ENCODE measurements around the gene FAM13A.

The FAM13A gene

GRCh38 chr4:88792268-88792781, 264.7 kb downstream of the FAM13A start:
- no peak overlapping the region for H3K27ac ChIP-seq
- H3K4me3 ChIP-seq (ENCODE audit: low read depth in 1 of 2, low read length in 1 of 2), result no peak overlapping the region
- no peaks in the 10 kb centered on the region for H3K36me3 ChIP-seq
- no peaks in the 10 kb centered on the region for H3K4me1 ChIP-seq (ENCODE audit: control insufficient read depth in 1 of 2, insufficient read depth in 1 of 2, low read depth in 1 of 2, low read length in 1 of 2)
- H3K27me3 ChIP-seq, result no peaks in the 10 kb centered on the region
- TF ChIP-seq CTCF (IDR thresholded peaks at IDR 0.05), result no peak
- no peaks in the 10 kb centered on the region for H3K9me3 ChIP-seq

DNA sequence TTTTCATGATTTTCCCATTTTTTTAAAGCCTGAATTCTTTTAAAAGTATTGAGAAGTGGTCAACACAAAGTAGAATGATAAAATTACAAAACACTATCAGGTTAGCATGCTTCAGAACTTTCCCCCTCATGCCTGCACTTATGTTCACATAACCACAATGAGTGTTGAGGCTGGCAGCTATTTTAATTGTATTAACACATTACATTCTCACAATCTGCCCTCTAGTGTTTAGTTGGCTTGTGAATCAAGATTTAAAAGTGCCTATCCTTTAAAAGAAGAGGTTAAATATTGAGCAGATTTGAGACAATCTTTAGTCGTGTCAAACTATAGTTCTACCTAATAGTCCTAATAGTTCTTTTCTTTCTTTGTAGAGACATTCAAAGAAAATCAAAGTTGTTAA, 265.7 kb downstream of the FAM13A start:
- H3K9me3 ChIP-seq, result no peaks in the 10 kb centered on the region
- no peak overlapping the region for H3K4me3 ChIP-seq (ENCODE audit: low read depth in 1 of 2, low read length in 1 of 2)
- no peaks in the 10 kb centered on the region for H3K27me3 ChIP-seq
- no peaks in the 10 kb centered on the region for H3K4me1 ChIP-seq (ENCODE audit: control insufficient read depth in 1 of 2, insufficient read depth in 1 of 2, low read depth in 1 of 2, low read length in 1 of 2)
- no peaks in the 10 kb centered on the region for H3K36me3 ChIP-seq
- H3K27ac ChIP-seq, result no peak overlapping the region
- TF ChIP-seq CTCF (IDR thresholded peaks at IDR 0.05), result no peak

- no peaks in the 10 kb centered on the region for H3K36me3 ChIP-seq
- no peak overlapping the region for H3K4me3 ChIP-seq (ENCODE audit: low read depth in 1 of 2, low read length in 1 of 2)
- no peak overlapping the region for H3K27ac ChIP-seq
- H3K4me1 ChIP-seq (ENCODE audit: control insufficient read depth in 1 of 2, insufficient read depth in 1 of 2, low read depth in 1 of 2, low read length in 1 of 2), result no peaks in the 10 kb centered on the region
- H3K9me3 ChIP-seq, result no peaks in the 10 kb centered on the region
- TF ChIP-seq CTCF (IDR thresholded peaks at IDR 0.05), result no peak
- H3K27me3 ChIP-seq, result no peaks in the 10 kb centered on the region
Measured at GRCh38 chr4:88788895-88789294, 268.1 kb downstream of the FAM13A start.

DNA sequence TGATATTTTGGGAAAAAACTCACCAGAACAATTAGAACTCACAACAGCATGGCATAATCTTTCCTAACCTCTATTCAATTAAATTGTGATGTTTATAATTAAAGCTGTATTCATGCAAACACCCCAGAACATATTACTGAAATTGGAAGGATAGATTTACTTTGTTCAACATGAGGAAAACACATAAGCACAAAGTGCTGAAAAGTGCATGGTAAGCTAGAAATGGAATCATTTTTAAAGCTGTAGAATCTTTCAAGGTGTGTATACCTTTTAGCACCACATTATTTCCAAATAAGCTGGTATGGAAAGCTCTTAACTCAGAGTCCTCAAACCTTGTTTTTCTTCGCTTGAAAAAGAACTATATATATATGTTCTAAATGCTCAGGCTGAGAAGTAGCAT, 268.6 kb downstream of the FAM13A start:
- no peaks in the 10 kb centered on the region for H3K9me3 ChIP-seq
- no peak for TF ChIP-seq CTCF (IDR thresholded peaks at IDR 0.05)

DNA sequence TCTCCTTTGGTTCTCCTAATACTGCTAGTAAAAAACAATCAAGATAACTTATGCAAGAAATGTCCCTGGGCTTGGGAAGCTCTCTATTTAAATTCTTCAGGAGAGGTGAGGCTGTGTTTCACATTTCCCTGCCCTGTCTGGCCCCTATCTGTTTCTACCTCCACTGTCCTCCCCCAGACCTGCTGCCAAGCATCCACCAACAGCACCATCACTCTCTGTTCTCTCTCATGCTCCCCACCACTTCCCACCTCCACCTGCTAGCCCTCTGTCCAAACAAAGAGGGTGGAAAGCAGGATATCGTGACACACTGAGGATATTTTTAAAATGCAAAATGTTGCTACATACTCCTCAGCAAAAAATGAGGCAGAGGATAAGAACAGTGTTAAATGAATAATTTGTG, 271.0 kb downstream of the FAM13A start:
- Histone ChIP-seq H3K27me3 (no peaks in the 10 kb centered on the region), H3K36me3 (no peaks in the 10 kb centered on the region), H3K9me3 (no peaks in the 10 kb centered on the region), H3K27ac (no peak overlapping the region), H3K4me3 (ENCODE audit: low read depth in 1 of 2, low read length in 1 of 2) (no peak overlapping the region), H3K4me1 (ENCODE audit: control insufficient read depth in 1 of 2, insufficient read depth in 1 of 2, low read depth in 1 of 2, low read length in 1 of 2) (no peaks in the 10 kb centered on the region)
- TF ChIP-seq CTCF (IDR thresholded peaks at IDR 0.05), result no peak

More for the DNA sequence above, 268.6 kb downstream of the FAM13A start:
- no peaks in the 10 kb centered on the region for H3K36me3 ChIP-seq
- H3K27me3 ChIP-seq, result no peaks in the 10 kb centered on the region
- H3K27ac ChIP-seq, result no peak overlapping the region
- H3K4me3 ChIP-seq (ENCODE audit: low read depth in 1 of 2, low read length in 1 of 2), result no peak overlapping the region
- no peaks in the 10 kb centered on the region for H3K4me1 ChIP-seq (ENCODE audit: control insufficient read depth in 1 of 2, insufficient read depth in 1 of 2, low read depth in 1 of 2, low read length in 1 of 2)

GRCh38 chr4:88780389-88780788, 276.6 kb downstream of the FAM13A start:
- Histone ChIP-seq H3K9me3 (no peaks in the 10 kb centered on the region), H3K4me3 (ENCODE audit: low read depth in 1 of 2, low read length in 1 of 2) (no peak overlapping the region), H3K4me1 (ENCODE audit: control insufficient read depth in 1 of 2, insufficient read depth in 1 of 2, low read depth in 1 of 2, low read length in 1 of 2) (no peaks in the 10 kb centered on the region), H3K27ac (no peak overlapping the region), H3K27me3 (no peaks in the 10 kb centered on the region), H3K36me3 (no peaks in the 10 kb centered on the region)
- no peak for TF ChIP-seq CTCF (IDR thresholded peaks at IDR 0.05)

All from neutrophil (primary cell).